Heart left ventricle (tissue), 16 donors: ENCODE measurements around the gene HOXD8. TPM values are rescaled to one million over a fixed set of nuclear protein-coding genes. Genes with fewer than 3 reads are reported as not detected.

ENCODE experiments used
- ATAC-seq, 4 donors: fragments of 200-7000 bp; cut with Tn5 transposase; one replicate each; pipeline ENCODE4 v1.9.1; 2020 to 2022; ENCODE audit warnings: moderate library complexity in 4 of 4, mild to moderate bottlenecking in 3 of 4, moderate number of reproducible peaks in 1 of 4
- DNase-seq, 5 donors: peaks; one replicate each; pipeline ENCODE4 v3.0.0-alpha.2; 2020
- H3K27ac ChIP-seq, 12 donors: fragments of 200-600 bp; sonication (generic) in 4 of 12; one replicate each; pipeline versions ENCODE4 v1.5.0 to v1.8.0; 2016 to 2022; ENCODE audit warnings: mild to moderate bottlenecking in 2 of 12
- H3K27me3 ChIP-seq, 9 donors: fragments of 200-600 bp; sonication (generic) in 2 of 9; one replicate each; pipeline versions ENCODE4 v1.5.1 to v1.8.0; 2016 to 2022; ENCODE audit warnings: mild to moderate bottlenecking in 3 of 9
- H3K36me3 ChIP-seq, 9 donors: fragments of 200-600 bp; sonication (generic) in 2 of 9; one replicate each; pipeline versions ENCODE4 v1.5.0 to v1.8.0; 2018 to 2022; ENCODE audit warnings: mild to moderate bottlenecking in 2 of 9
- H3K4me1 ChIP-seq, 12 donors: fragments of 200-600 bp; sonication (generic) in 4 of 12; one replicate each; pipeline versions ENCODE4 v1.5.0 to v1.8.0; 2016 to 2022; ENCODE audit warnings: mild to moderate bottlenecking in 3 of 12
- H3K4me3 ChIP-seq, 12 donors: fragments of 200-600 bp; sonication (generic) in 4 of 12; one replicate each; pipeline versions ENCODE4 v1.5.0 to v1.8.0; 2017 to 2022; ENCODE audit warnings: mild to moderate bottlenecking in 9 of 12, moderate library complexity in 4 of 12
- H3K9me3 ChIP-seq, 12 donors: fragments of 200-600 bp; sonication (generic) in 4 of 12; one replicate each; pipeline versions ENCODE4 v1.5.0 to v1.8.0; 2016 to 2022; ENCODE audit warnings: mild to moderate bottlenecking in 1 of 12
- CTCF ChIP-seq, 12 donors: fragments of 200-600 bp; sonication (generic) in 4 of 12; IDR thresholded peaks; one replicate each; pipeline versions ENCODE4 v1.5.0 to v1.8.0; 2018 to 2022; ENCODE audit warnings: antibody characterized with exemption in 12 of 12, mild to moderate bottlenecking in 5 of 12
- POLR2A ChIP-seq, 2 donors: fragments of 450-650 bp; IDR thresholded peaks; one replicate each; pipeline ENCODE4 v1.6.1; 2017; ENCODE audit warnings: antibody characterized with exemption in 2 of 2, mild to moderate bottlenecking in 2 of 2, moderate library complexity in 2 of 2
- WGBS, 4 donors: extraction: QIAGEN DNeasy Blood & Tissue Kit in 2 of 4; methylation state at CpG; one replicate each; pipeline versions ENCODE4 v1.1.5 to v1.1.7; 2013 to 2018; 5-methylcytosine and 5-hydroxymethylcytosine counted together
- intact Hi-C, 10 donors: fragments of 100-400 bp; cut with DNase I; formaldehyde crosslinking; loops; one replicate each; pipeline versions ENCODE4 v1.11.1 to v1.14.2; 2022
- polyA plus RNA-seq, 2 donors: library from polyadenylated mRNA; stranded (reverse); fragments of 200-250 nt; gene quantifications; one replicate each; pipeline ENCODE4 v1.2.3, GENCODE V29; 2013
- total RNA-seq, 9 donors: library from RNA; depleted of rRNA in 2 of 9; stranded (reverse); fragments of >200 nt in 2 of 9; fragmentation: NEBNext Ultra II Directional in 3 of 9; extraction: Animal tissue kit (Norgen Biotek cat#: 25700) in 3 of 9; gene quantifications; one replicate each; pipeline versions ENCODE4 v1.1.0 to v1.2.4, GENCODE V29; 2016 to 2023
- donor health status: ischemic (EF 13 %, LVEDD 7.1; RV severe dilation, severe dysfunction).
- donor health status: healthy with polysubstance abuse.
- donor health status: DM: no; HTN: yes; CAD: no.
- donor health status: DM: no; HTN: no; CAD: no.
- donor health status: ischemic (EF 25% LVEDD 6.9; RV normal size, moderate dysfunction).
- donor health status: ischemic (EF 25% LVEDD 5.7; RV mildly dilated, moderate dysfunction).
- donor health status: healthy.
- donor health status: DM: yes; HTN: yes; CAD: no.
- donor health status: ischemic (EF 35%, LVEDD 5.7; RV mildly dilated, moderate dysfunction).
- donor health status: nonischemic (EF 11% LVEDD 7.7; RV severe dilation, severe dysfunction).
- donor health status: DM: yes; HTN: yes; CAD: no.
- donor health status: PGD.
- donor health status: ischemic (EF 29% LVEDD 5.4; RV normal size, mild dysfunction).
- donor health status: nonischemic (EF 23%, LVEDD 6.1; RV moderate dilation, normal function).

Gene HOXD8
- total and polyA plus RNA-seq, 11 donors, result 0.21 to 1.8 (median 0.53) TPM

GRCh38 chr2:176166272-176166671 lies 36.8 kb downstream of the HOXD8 start:
- no peak overlapping the region for H3K27ac ChIP-seq
- no peaks in the 10 kb centered on the region for H3K36me3 ChIP-seq
- no peaks in the 10 kb centered on the region for H3K9me3 ChIP-seq
- peaks cover 40 to 100% (median 93%) of the 10 kb centered on the region in 9 donors for H3K27me3 ChIP-seq
- TF ChIP-seq POLR2A (IDR thresholded peaks at IDR 0.05), result no peak
- TF ChIP-seq CTCF (IDR thresholded peaks at IDR 0.05), result no peak
- ATAC-seq (no peak), DNase-seq (no peak)
- no peak overlapping the region for H3K4me3 ChIP-seq
- intact Hi-C loops, result no loop called here
- peaks cover 0 to 10% (median under 1%) of the 10 kb centered on the region in 12 donors for H3K4me1 ChIP-seq
- WGBS, 4 donors, result 38 to 59% (median 46%) methylated on average over 2 of the region's 2 CpGs

- peaks cover 41 to 100% (median 93%) of the 10 kb centered on the region in 9 donors for H3K27me3 ChIP-seq
- TF ChIP-seq POLR2A (IDR thresholded peaks at IDR 0.05) (no peak), CTCF (IDR thresholded peaks at IDR 0.05) (no peak)
- H3K36me3 ChIP-seq, result no peaks in the 10 kb centered on the region
- H3K4me1 ChIP-seq, result peaks cover 0 to 20% (median 4%) of the 10 kb centered on the region in 12 donors
- H3K9me3 ChIP-seq, result no peaks in the 10 kb centered on the region
- H3K4me3 ChIP-seq, result no peak overlapping the region
- ATAC-seq (no peak), DNase-seq (no peak)
- WGBS, 4 donors, result 67 to 73% (median 70%) methylated on average over 1 of the region's 1 CpG
- intact Hi-C loops, result no loop called here
- H3K27ac ChIP-seq, result no peak overlapping the region
Observed at GRCh38 chr2:176167398-176167797, 37.9 kb downstream of the HOXD8 start.

DNA sequence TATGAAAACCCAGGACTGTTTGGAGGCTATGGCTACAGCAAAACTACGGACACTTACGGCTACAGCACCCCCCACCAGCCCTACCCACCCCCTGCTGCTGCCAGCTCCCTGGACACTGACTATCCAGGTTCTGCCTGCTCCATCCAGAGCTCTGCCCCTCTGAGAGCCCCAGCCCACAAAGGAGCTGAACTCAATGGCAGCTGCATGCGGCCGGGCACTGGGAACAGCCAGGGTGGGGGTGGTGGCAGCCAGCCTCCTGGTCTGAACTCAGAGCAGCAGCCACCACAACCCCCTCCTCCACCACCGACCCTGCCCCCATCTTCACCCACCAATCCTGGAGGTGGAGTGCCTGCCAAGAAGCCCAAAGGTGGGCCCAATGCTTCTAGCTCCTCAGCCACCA lies 39.7 kb downstream of the HOXD8 start:
- TF ChIP-seq POLR2A (IDR thresholded peaks at IDR 0.05), result no peak
- TF ChIP-seq CTCF (IDR thresholded peaks at IDR 0.05), result no peak
- no peak overlapping the region for H3K27ac ChIP-seq
- H3K4me3 ChIP-seq, result no peak overlapping the region
- intact Hi-C loops, result no loop called here
- no peaks in the 10 kb centered on the region for H3K36me3 ChIP-seq
- 77 to 94% (median 83%) methylated on average over 3 to 5 of the region's 5 CpGs for WGBS, 4 donors
- DNase-seq (no peak), ATAC-seq (no peak)
- peaks cover 0 to 20% (median 4%) of the 10 kb centered on the region in 12 donors for H3K4me1 ChIP-seq
- H3K9me3 ChIP-seq, result no peaks in the 10 kb centered on the region
- H3K27me3 ChIP-seq, result peaks cover 53 to 100% (median 92%) of the 10 kb centered on the region in 9 donors

GRCh38 chr2:176169711-176170110 lies 40.2 kb downstream of the HOXD8 start:
- H3K4me3 ChIP-seq, result no peak overlapping the region
- peaks cover 51 to 100% (median 92%) of the 10 kb centered on the region in 9 donors for H3K27me3 ChIP-seq
- intact Hi-C loops, result loop anchor here in 1 of 10 donors (10.0 kb wide), 1 partner anchor 95 kb away; the partner anchor contains the start of gene MTX2
- no peak for ATAC-seq
- no peaks in the 10 kb centered on the region for H3K36me3 ChIP-seq
- no peak for TF ChIP-seq POLR2A (IDR thresholded peaks at IDR 0.05)
- TF ChIP-seq CTCF (IDR thresholded peaks at IDR 0.05), result no peak
- no peak overlapping the region for H3K27ac ChIP-seq
- DNase-seq, result no peak
- no peaks in the 10 kb centered on the region for H3K9me3 ChIP-seq
- peaks cover 0 to 24% (median 4%) of the 10 kb centered on the region in 12 donors for H3K4me1 ChIP-seq
- WGBS, 4 donors, result 63 to 78% (median 74%) methylated on average over 2 of the region's 2 CpGs
